Hematopoietic multipotent progenitor cell treated with erythropoietin and hydrocortisone succinate and interleukin-3 and kit ligand, for 17 days (in vitro differentiated cells): ENCODE measurements around the gene STK11IP.
"Not testable (repeated sequence)": the region's sequence is repeated elsewhere in the genome, so short reads cannot be mapped to it uniquely, and the experiment has no call there.

Experiments used
- DNase-seq: peaks from one replicate; pipeline ENCODE4 v3.0.0-alpha.2; 2015; ENCODE audit warnings: low spot score

Gene STK11IP

DNA sequence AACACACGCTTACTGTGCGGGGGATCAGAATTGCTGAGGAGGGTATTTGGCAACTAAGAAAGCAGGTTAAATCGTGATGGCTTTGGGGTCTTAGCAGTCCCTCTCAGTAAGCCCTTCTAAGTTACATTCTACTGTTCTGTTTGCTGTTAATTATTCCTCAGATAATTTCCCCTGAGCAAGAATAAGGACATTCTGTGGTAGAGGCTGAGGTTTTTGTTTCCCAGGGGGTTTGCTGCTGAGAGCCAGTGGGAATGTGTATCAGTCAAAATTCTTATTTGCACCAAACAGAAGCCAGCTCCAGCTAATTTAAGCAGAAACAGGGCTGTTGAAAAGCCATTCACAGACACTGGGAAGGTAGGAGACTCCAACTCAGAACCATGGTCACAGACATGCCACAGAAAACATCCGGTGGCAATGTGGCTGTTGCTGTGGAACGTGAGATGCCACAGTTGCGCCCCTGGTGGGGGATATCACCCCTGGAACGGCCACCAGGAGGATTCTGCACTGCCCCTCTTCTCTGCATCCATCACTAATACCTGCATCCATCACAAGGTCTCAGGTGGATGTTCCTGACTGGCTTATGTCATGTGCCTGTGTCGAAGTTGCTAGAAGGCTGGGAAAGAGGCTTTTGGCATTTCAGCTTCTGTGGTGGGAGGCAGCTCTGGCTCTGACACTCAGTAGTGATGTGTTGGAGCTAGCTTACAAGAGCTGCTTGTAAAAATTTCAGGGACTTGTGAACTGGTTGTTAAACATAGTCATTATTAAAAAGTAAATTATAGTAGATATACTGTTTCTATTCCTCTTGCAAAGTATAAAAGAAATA, 53.0 kb downstream of the STK11IP start:
- DNase-seq, result no peak

DNA sequence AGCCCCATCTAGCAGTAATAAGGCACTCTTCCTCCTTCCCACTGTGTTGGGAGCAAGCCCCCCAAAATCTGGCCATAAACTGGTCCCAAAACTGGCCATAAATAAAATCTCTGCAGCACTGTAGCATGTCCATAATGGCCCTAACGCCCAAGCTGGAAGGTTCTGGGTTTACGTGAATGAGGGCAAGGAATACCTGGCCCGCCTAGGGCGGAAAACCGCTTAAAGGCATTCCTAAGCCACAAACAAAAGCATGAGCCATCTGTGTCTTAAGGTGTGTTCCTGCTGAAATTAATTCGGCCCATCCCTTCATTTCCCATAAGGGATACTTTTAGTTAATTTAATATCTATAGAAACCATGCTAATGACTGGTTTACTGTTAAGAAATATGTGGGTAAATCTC, 54.0 kb downstream of the STK11IP start:
- DNase-seq, result not testable (repeated sequence)

DNA sequence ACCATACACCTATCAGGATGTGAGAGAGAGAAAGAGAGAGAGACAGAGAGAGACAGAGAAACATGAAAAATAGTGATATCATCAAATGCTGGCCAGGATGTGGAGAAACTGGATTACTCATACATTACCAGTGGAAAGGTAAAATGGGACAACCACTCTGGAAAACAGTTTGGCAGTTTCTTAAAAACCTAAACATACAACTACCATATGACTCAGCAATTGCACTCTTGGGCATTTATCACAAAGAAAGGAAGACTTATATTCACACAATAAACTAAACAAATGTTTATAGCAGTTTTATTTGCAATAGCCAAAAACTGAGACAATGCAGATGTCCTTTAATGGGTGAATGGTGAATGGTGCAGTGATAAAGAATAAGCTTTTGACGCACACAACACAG, 58.9 kb downstream of the STK11IP start:
- DNase-seq, result no peak

DNA sequence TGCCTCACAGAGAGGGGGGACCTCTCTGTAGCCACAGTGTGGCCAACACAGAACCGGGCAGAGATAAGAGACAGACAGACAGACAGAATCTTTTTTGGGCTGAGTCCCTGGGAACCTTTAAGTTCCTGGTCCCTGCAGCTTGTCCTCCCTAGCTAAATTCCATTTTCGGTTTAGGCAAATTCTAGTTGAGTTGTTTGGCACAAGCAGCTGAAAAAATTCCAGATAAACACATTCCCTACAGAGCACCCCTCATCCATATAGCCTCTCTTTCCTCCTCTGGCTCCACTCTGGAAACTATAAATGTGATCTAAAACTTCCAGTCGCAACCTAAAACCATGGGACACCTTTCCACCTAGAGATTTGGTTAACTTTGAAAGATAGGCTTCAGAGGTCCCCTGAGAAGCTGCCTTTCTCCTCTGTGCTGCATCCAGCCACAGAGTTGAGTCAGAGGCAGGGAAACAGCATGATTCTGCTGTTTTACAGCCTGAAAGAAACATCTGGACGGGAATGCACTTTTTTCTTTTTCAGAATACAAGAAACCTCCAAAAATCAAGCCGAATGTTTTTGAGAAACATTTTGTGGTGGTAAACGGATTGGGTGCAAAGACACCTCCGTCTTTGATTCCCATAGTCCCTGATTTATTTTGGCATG, 60.7 kb downstream of the STK11IP start:
- DNase-seq, result no peak

DNA sequence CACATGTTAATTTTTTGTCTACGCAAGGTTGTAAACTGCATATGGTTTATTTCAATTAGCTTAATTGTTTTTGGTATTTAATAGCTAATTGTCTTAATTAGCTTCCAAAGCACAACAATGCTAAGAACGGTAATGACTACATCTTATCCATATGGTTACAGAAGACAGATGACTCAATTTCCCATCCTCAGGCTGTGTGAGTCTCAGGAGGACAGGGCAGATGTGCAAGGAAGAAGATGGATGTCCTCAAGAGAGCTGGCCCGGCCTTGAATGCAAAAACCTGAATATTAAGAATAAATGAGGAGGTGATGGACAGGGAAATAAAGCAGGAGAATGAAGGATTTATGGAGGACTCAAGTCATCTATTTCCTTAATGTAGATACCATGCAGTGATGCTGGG, 61.2 kb downstream of the STK11IP start:
- no peak for DNase-seq

DNA sequence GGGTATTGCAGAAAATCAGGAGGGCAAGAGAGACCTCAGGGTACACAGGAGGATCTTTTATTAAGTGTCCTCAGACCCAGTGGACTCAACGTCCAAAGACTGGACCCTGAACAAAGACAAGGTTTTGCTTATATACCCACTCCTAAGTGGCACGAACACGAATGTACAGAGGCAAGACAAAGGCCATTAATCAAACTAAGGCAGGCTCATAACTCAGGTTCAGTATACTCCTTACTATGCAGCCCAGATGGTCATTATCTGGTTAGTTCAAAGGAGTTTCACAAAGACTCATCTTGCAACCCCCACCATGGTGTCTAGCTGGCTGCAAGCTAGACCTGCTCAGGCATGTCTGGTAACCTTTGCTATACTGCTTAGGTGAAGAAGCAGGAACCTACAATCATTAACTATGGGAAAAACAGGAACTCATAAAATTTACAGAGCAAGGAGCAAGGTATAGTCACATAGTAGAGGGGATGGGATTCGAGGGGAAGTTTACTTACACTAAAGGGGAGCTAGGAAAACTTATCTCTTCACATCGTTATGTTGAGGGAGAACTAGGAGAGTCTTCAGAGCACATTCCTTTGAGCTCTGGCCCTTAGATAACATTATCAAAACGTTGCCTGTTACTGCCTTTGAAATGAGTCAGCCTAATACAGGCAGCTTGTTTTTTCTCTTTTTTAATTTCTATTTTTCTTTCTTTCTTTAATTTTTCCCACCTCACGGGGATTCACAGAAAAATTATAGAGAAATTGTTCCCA, 63.7 kb downstream of the STK11IP start:
- DNase-seq, result no peak

DNA sequence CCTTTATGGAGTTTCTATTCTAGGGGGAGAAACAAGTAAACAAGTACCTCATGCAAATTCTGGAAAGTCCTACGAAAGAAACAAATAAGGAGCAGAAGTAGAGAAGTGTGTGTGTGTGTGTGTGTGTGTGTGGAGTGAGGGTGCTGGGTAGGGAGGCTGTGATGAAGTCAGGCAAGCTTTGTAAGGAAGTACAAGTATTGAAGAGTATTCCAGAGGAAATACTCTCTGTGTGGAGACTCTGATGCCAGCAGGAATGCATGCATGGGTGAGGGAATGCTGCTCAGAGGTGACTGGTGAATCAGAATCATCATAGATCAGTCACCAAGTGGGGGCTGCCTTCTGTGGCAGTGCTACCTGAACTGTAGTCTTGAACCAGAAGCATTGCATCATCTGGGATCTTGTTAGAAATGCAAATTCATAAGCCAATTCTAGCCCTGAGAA, 64.3 kb downstream of the STK11IP start:
- no peak for DNase-seq

DNA sequence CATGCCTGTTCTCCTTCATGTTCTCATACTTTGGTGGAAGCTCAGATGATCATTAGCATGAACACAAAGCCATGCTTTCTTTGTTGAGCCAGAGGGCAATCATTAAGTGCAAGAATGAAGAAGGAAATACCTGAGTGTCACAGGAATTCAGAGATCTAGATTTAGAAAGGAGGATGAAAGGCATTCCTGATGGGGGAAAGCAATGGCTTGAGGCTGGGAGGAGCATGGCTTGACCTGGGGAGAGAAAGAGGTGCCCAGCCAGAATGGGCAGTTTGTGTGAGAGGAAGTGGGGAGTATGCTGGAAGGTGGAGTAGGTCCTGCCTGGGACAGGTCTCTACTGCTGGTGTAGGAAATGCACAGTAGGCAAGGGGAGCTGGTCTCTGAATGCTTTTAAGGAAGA, 64.9 kb downstream of the STK11IP start:
- no peak for DNase-seq

DNA sequence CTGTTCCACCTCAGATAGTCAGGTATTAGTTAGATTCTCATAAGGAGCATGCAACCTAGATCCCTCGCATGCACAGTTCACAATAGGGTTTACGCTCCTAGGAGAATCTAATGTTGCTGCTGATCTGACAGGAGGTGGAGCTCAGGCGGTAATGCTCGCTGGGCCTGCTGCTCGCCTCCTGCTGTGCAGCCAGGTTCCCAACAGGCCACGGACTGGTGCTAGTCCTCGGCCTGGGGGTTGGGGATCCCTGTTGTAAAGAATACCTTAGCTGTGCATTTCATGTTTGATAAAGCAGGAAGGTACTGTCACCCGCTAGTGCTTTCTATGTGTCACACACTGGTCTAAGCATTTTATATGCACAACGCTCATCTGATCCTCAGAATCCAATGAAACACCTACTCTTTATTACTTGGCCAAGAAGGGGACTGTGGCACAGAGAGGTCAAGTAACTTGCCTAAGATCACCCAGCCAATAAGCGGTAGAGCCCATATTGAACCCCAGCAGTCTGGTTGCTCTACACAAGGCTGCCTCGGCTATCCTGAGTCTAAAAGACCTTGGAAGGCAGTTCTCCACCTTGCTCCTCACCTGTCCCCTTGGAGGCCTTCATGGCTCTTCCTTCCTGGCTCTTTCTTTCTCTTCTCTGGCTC, 65.6 kb downstream of the STK11IP start:
- no peak for DNase-seq

DNA sequence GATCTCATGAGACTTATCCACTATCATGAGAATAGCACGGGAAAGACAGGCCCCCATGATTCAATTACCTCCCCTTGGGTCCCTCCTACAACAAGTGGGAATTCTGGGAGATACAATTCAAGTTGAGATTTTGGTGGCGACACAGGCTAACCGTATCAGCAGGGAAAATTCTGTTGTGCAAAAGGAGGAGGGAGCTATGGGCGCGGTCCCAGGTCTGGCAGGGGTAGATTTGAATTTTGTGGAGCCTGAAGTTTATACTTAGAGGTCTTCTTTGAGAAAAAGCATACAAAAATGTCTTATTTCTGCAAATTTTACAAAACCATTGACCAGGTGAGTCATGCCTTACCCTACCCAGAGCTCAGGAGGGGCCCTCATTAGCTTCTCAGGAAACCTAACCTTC, 66.4 kb downstream of the STK11IP start:
- DNase-seq, result no peak

DNA sequence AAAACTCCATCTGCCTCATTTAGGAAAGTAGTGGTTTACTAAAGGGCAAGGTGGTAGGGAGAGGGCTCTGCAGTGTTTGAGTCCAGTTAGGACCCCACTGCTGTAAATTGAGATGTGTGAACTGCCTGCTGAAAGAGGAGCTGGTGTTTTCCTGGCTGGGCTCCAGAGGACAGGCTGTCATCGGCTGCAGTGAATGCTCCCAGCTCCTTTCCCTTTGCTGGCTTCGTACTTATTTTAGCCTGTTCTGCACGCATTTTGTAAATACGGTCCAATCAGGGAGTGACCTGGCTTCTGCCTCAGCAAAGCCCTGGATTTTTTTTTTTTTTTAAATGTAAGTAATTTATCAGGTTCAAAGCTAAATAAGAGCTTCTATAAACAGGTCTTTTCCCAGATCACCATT, 67.3 kb downstream of the STK11IP start:
- no peak for DNase-seq

DNA sequence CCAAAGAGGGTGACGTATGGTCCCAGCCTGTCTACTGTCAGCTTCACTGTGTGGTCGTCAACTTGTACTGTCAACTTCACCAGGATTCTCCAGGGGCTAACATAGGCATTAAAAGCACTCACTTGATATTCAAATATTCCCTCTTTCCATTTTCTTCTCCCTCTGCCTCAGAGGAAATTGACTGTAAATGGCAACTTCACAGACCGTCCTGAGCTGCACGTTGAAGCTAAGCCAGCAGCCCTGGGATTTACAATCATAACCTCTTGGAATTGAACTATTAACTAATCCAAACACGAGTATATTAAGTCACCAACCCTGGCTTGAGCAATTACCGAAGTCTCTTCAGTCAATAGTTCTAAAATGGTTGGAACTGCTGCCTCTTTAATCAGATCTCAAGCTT, 68.3 kb downstream of the STK11IP start:
- no peak for DNase-seq
